Fibroblast of skin of abdomen (primary cell): ENCODE data around the gene MOSPD3. TPM values are rescaled to one million over a fixed set of nuclear protein-coding genes. Genes with fewer than 3 reads are reported as not detected.
"Not testable (repeated sequence)": the region's sequence is repeated elsewhere in the genome, so short reads cannot be mapped to it uniquely, and the experiment has no call there.

Source experiments
- DNase-seq: peaks from one replicate; pipeline ENCODE4 v3.0.0-alpha.2; 2013
- polyA plus RNA-seq, 2 experiments: library from polyadenylated mRNA; unstranded; fragments of 120-200 nt; gene quantifications; one replicate each; pipeline ENCODE4 v1.2.1, GENCODE V29; 2013; ENCODE audit not compliant: insufficient read length in 2 of 2

Gene MOSPD3, protein sequence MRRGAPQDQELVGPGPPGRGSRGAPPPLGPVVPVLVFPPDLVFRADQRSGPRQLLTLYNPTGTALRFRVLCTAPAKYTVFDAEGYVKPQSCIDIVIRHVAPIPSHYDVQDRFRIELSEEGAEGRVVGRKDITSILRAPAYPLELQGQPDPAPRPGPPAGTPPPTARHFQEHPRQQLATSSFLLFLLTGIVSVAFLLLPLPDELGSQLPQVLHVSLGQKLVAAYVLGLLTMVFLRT
- 26.3 TPM for polyA plus RNA-seq (2013, experiment 1 of 2; ENCODE audit: insufficient read length)
- 29.5 TPM for polyA plus RNA-seq (2013, experiment 2 of 2; ENCODE audit: insufficient read length)

DNA sequence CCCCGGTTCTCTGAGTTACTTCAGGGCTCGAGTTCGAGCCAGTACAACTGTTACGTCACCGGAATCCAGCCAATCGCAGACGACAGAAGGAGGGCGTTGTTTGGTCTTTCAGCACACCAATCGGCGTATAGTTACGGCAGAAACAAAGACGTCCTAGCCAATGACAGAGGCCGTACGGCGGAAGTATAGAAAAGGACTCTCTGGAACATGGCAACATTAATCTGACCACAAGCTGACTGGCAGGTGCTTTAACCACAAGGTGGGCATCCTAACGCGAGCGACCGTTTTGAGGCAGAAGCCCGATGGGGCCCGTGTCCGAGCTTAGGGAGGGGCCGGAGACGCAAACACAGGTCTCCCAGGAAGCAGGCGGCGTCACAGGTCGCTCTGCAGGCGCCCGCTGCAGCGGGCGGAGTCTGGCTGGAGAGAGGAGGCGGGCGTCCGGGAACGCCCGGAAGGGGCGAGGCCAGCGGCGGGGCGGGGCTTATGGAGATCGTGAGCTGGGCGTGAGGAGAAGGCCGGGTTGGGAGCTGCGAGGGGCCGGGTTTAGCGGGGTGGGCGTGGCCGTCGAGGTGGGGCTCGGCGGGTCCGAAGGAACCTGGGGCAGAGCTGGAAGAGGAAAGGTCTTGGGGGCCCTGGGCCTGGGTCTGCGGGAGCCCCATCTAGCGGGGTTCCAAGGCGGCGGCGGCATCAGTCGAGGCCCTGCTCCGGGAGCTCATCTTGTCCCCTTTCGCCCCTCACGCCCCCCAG lies at the start of gene MOSPD3:
TSS of gene MOSPD3 (plus strand) at position 558 of the 747 bp plus-strand sequence. CDS start 252 bp downstream, outside the sequence.
- DNase-seq, result peak; percentile 99

DNA sequence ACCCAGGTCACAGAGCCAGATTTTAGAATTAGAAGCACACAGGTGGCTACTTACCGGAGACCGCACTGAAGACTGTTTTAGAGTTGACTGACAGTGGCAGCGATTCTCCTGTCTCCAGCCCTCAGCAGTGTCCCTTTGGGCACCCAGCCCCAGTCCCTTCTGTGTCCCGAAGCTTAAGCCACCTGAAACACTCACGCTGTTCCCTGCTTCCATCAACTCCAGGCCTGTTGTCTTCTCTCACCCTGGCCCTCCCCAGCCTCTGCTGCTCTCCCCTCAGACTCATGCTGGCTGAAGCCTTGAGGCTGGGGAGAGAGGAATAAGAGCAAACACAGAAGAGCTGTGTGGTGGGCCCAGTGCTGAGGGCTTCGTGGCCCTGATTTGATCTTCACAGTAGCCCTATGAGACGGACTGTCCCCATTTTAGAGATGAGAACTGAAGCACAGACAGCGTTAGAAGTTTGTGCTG lies 49.2 kb upstream of the MOSPD3 start:
- no peak for DNase-seq

DNA sequence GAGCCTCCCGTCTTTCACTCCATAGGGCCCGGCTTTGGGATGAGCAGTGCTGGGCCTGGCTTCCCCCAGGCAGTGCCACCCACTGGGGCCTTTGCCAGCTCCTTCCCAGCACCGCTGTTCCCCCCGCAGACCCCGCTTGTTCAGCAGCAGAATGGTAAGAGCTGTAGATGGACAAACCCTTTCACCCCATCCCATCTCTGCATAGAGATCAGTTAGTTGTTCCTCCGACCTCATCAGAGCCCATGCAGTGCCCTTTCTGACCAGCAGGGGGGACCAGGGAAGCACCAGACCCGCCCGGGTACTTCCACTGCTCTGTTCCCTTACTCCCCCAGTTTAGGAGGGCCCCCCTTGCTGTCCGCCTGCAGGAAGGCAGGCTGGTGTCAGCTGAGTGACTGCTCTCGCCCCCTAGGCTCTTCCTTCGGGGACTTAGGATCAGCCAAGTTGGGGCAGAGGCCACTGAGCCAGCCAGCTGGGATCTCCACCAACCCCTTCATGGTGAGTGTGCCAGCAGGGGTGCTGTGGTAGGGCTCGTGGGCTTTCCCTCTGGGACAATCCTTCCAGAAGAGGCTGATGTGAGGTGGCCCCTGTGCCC lies 48.4 kb upstream of the MOSPD3 start:
- DNase-seq, result peak; percentile 57

DNA sequence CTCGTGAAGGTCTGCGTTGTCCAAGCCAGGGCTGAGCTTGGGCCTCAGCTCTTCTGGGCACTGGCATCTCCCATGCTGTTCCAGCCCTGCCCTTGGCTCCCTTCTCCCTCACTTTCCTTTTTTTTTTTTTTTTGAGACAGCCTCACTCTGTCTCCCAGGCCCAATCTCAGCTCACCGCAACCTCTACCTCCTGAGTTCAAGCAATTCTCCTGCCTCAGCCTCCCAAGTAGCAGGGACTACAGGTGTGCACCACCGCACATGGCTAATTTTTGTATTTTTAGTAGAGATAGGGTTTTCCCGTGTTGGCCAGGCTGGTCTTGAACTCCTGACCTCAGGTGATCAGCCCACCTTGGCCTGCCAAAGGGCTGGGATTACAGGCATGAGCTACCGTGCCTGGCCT lies 47.9 kb upstream of the MOSPD3 start:
- not testable (repeated sequence) for DNase-seq

DNA sequence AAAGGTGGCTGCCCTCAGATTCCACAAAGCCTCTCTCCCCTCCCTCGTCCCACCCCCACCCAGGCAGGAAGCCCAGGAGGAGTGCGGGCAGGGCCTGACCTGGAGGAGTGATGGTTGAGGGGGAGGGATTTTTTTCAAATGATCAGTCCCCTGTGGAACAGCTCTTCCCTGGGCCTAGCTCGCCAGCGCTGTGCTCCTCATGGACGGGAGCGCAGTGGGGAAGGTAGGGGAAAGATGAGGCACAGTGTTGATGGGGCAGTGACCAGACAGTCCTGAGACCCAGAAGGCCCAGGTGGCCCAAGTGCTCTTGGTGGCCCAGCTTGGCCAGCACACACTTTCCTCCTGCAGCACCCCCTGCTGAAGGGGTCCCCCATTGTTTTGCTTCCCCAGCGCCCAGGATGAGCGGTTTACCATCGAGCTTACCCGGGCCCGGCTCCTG lies 47.2 kb upstream of the MOSPD3 start:
- no peak for DNase-seq

DNA sequence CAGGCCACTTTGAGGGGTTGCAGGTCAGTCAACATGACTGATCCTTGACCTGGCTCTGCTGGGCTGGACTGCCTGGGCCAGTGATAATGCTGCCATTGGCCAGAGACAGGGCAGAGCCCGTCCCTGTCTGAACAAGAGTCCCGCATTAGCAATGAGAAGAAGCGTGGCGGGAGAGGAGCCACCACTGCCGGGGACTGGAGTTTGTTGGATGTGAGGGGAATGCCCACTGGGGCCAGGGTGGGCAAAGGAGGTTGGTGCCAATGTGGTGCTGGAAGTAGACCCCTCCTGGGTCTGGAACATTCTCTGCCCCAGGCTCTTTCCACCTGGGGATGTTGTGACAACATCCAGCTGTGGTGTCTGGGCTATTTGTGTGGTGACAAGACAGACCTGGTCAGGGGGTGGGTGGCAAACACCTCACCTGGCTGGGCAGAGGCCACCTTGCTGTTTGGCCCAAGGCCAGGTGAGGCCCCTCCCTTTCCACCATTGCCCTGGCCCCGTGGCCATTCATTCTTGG lies 46.3 kb upstream of the MOSPD3 start:
- no peak for DNase-seq

DNA sequence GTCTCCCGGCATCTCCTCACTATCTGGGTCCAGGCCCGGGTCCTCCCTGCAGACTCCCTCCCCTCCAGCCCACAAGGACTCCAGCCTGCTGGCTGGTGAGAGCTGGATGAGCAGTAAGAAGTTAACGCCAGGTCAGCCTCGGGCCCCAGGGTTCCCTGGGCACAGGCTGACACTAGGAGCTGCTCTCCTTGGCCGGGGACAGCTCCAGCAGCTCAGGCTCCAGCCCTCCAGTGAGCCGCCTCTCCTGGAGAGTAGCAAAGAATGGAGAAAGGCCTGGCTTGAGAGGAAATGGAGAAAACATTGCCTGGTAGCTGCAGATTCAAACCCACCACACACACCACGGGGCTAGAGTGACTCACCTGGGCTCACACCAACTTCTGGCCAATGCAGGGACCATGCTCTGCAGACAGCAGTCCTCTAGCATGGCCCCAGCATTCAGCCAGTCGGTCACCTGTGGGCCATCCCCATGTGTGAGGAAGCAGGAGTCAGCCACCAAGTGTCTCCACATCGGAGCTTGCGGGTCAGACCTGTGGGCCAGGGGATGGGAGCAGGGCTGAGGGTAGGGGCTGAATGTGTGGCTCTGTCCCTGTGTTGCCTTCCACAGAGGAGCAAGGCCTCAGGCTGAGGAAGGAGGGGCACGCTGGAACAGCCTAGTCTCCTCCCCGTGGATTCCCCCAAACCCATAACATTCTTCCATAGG lies 45.2 kb upstream of the MOSPD3 start:
- DNase-seq, result no peak

DNA sequence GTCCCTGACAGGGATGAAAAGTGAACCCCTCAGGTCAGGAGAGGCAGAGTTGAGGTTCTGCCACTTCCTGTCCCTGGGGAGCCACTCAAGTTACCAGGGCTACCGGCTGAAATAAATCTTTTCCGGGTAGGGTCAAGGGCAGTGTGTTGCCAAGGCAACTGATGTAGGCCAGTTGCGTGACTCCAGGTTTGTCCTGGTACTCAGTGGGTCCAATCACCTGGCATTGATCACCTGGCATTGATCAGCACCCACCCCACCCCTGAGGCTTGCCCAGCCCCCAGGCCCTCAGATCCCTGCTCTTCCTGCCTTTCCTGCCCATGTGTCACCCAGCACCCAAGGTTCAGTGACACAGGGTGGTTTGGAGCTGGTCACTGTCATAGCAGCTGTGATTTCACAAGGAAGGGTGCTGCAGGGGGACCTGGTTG lies 44.6 kb upstream of the MOSPD3 start:
- no peak for DNase-seq

DNA sequence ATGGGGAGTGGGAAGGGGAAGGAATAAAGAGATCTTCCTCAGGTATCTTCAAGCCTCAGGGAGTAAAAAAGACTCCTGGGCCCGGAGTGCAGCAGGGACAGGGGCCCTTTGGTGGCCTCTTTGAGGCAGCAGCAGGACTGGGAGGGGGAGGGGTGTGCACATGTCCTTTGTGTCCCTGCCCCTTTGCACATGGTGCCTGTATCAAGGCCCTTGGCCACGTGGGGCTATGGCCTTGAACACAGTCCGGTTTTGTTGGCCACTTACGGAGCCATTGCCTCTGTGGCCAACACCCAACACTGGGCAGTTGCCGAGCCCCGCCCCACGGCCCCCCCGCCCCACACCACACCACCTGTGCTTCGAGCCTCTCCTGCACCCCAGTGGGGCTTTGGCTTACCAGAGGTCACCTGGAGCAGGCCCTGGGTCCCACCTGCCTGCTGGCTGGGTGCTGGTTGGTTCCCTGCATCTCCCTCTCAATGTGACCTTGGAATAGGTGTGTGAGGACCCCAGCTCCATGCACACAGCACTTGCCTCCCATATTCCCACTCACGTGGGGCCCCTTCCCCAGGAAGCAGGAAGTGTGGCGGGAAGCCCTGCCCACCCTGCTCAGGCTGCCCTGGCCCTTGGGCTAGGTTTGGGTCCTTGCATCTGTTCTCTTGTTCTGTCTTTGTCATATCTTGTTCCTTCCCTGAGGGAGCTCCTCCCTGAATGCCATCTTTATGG lies 44.0 kb upstream of the MOSPD3 start:
- DNase-seq, result no peak

DNA sequence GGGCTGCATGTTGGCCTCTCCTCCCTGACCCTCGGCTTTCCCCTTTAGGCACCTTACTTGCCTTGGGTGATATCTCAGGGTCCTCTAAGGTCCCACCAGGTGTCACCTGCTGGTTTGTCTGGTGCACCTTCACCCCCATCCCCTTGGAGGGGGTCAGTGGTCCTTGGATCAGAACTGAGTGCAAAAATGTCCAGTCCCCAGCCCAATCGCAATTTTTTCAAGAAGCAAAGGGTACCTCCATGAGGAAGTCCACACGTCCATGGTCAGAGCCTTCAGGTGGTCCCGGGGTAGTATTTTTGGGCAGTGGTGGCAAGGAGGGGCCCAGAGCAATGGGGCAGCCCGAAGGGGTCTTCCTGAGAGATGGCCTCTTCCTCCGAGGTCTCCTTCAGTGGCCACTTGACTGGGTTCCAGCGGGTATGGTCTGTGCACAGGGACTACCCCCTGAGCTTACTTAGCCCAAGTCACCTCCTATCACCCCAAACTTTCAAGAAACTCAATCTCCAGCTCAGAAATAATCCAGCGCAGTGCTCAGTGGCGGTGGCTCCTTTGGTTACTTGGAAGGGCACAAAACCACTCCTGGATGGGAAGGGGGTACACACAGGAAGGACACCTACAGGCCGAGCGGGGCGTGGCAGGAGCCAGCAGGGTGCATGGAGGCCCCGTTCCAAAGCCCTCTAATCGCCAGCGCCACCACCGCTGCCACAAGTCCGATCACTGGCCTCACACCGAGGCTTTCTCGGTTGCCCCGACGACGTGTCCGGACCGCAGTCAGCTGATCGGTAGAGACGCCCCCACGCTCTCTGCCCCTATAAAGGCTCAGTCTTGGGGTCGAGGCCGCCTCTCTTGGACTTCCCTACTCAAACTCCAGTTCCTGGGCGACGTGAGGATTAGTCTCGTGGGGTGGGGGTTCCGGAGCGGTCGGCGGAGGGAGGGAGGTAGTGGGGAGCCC lies 43.2 kb upstream of the MOSPD3 start:
- DNase-seq, result no peak

DNA sequence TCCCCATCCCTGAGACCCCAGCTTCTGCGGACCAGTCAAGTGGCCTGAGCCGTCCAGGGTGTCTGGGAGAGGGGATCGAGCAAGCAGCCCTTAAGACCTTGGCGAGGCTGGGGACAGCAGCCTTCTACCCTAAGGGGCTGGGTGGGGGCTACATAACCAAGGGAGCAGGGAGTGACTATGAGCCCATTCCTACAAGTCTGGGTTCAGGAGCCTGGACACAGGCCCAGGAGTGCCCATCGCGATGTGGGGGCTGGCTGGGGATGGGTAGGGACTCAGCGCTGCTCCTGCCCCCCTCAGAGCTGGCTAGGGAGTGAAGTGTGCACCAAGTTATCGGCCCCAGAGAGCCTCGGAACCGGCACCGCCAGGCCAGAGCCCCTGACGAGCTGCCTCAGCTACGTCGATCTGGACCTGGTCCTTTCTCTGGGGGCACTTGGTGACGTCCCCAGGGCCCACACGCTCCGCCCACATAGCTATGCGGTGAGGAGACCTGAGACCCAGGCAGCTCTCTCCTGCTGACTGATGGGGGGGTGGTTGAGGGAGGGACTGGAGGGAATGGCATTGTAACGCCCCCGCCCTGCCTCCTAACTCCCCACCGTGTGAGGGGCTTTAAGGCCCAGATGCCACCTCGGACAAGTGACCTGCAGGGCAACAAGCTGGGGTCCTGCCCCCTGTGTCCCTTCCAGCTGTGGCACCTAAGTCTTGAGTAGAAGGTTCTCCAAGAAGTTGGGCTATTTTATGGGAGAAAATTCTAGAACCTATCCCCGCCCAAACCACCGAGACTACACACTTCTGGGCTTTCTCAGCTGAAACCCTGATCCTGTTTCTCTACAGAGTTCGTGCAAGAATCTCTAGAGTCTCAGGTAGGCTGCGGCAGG lies 41.1 kb upstream of the MOSPD3 start:
- no peak for DNase-seq

DNA sequence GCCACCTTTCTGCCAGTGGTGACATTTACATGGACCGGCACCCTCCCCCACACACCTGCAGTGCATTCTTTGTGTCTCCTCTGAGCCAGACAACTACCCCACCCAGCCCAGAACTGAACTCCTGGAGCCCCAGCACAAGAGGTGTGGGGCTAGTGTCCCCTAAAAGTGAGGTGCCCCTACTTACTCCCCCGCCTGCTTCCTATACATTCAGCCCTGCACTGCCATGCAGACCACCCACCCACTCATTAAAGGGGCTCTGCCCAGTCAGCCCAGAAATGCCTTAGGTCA lies 40.6 kb upstream of the MOSPD3 start:
- DNase-seq, result no peak

DNA sequence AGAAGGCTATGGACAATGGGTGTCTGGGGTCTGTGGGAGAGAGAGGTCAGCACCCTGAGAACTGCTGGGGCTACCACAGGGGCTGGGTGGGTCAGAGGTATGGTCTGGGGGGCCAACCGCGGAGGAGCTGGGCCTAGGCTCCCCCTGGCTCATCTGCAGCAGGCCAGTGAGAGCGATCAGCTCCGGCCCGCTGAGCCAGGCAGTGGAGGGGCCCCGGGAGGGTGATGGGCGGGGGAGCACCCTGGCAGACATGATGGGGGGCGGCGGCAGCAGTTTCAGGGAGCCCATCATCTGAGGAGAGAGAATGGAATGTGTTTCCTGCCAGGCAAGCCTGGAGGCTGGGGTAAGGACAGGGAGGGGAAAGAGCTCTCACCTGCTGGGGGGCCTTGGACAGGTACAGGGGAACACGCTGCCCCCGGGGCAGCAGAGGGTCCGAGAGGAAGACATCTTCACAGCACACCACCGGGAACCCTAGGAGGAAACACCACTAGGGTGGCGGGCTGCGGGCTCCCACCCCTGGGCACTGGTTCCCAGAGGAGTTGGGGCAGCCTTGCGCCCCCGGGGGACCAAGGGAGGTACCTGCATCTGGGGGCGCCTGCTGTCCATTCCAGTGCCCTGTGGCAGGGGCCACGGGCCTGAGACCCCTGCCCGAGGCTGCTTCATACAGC lies 39.9 kb upstream of the MOSPD3 start:
- no peak for DNase-seq

DNA sequence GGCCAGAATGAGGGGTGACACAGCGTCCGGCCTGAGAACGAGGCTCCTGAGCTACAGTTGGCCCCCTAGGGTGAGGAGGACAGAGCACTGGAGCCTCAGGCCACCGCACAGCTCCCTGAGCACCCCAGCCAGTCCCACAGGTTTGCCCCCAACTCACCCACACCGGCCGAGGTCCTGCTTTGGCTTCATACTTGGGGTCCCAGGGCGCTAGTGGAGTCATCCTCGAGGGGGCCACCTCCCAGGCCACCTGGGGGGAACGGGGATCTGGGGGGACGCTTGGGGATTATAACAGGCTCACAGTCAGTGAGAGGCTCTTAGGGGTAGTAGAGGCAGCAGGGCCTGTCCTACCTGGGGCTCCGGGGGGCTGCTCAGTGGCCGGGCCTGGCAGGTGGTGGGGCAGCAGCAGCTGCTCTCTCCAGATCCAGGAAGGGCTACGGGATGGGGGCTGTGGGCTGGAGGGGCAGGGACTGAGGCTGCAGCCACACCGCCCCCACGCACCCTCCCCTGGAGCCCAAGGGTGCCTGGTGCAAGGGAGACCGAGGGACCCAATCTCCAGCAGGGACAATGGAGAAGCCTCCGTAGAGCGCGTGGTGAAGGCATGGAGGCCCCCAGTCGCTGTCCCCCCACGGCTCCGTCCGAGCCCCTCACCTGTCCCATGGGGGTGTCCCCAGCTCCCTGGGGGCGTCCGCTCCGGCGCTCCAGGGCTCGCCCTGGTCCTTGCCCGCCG lies 39.2 kb upstream of the MOSPD3 start:
- DNase-seq, result no peak

DNA sequence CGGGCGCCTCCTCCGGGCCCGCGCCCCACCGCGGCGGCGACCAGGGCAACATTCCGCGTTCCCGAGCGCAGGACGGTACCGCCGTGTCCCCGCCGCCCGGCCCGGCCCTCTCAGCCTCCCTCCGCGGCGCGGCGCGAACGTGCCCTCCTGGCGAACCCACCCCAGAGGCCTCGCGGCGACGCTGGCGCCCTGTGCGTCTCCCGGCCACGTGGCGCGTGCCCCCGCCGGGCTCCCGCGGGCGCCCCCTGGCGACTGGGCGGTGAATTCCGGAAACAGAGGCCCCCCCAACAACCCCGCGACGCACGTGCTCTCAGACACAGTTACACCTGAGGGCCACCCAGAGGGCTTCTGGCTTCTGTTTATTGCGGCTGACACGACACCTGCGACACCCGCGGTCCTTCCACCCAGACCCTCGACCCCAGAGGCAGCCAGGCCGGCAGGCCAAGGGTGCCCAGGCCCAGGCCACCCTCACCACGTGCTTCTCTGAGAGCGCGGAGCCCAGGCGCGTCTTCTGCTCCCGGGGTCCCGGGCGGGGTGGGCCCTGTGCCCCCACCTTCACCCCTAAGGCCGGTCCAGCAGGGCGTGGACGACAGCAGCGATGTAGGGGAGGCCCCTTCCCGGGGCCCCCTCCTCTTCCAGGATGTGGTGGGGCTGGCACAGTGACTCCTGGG lies 38.5 kb upstream of the MOSPD3 start, which contains the start of gene SAP25:
TSS of gene SAP25 (minus strand) at position 210 of the 671 bp plus-strand sequence. CDS start at position 52, 158 bp downstream.
- DNase-seq, result no peak

DNA sequence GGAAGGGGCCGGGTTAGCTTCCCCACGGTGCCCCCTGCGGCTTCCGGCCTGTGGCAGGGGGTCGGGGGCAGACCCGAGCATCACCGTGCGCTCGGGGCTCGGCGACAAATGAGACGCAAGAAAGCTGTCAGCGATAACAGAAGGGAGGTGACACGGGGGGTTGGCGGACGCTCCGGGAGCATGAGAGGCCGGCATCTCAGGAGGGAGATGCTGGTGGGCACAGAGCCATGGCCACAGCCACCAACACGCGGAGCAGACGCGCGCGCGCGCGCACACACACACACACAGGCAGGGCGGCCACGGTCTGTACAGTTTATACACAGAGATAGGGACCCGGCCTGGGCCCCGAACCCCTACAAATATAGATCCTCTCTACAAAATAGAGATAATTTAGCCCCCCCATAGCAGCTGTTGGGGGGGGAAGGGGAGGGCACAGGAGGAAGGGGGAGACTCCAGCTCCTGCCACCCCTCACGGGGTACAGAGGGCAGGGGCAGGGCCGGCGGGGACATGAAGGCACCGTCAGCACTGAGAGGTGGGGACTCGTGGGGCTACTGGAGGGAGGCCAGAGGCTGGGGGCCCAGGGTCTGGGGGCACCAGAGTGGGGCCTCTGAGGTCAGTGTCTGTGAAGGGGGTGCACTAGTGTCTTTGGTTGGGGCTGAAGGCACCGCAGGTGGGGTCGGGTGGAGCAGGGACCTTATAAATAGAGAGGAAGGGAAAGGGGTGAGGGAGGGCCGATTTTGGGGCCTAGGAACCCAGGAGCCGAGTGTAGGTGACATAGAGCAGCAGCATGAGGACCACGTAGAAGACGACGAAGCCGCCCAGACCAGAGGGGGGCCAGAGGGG lies 37.8 kb upstream of the MOSPD3 start:
- DNase-seq, result no peak

DNA sequence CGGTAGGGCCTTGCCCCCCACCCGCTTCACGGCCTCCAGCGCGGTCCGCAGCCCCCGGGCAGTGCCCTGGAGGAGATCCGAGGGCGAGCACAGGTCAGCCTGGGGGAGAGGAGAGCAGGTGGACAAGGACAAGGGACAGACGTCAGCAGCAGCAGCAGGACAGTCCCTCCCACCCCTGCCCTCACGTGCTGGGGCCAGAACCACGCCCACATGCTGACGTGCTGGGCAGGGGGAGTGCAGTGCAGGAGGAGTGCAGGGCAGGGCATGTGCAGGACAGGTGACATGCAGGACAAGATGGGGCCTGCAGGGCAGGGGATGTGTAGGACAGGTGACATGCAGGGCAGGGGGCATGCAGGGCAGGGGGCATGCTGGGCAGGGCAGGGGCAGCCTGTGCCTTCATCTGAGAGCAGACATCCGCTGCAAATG lies 37.1 kb upstream of the MOSPD3 start:
- no peak for DNase-seq
